ENCODE results near the gene CTTNBP2.

Gene CTTNBP2

DNA sequence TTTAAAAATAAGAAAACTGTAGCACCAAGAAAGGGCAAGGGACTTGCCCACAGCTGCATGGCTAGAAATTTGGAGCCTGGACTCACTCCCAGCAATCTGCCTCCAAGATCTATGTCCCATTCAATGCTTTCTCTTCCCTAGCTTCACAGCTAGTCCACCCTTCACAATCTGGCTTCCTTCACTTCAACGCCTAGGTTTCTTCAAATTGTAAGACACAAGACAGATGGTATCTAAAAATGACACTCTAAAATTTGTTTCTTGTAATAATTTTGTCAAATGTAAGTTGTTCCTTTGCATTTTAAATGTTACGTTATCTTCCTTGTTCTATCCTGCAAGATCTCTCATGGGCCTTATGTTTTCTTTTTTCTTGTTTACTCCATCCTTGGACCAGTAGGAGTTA lies 48.6 kb downstream of the CTTNBP2 start:
- no peak for DNase-seq

DNA sequence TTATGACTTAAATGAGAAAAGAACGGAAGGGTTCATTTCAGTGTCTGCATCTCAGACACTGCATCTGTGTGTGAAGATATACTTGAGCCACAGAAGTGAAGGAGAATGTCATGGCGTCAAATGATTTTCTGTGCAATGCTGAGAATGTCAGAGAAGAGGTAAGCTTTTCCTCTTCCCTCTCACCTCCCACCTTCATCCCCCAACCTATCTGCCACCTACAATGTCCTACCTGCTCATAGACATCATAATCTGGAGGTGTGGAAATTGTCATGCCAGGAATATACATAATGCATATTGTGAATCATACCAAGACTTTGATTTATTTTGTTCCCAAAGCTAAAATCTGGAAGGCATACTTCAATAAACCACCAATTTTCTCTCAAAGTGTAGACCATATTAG lies 53.7 kb downstream of the CTTNBP2 start:
- DNase-seq: no peak

DNA sequence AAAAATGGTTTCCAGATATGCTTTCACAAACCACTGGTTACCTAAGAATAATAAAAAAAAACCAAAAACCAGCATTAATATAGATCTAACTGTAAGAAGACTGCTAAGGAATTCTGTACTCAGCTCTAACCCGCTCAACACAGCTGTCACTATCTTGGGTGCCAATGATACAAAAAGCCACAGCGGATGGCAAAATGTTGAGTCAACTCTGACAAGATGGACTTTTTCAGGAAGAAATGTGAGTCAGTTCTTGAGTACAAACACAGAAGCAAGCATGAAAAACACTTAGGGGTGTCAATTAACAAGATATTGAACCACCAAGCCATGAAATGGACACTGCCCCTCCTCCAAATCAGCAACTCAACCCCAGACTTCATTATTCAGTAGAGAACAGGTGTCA lies 55.0 kb downstream of the CTTNBP2 start:
- no peak for DNase-seq

DNA sequence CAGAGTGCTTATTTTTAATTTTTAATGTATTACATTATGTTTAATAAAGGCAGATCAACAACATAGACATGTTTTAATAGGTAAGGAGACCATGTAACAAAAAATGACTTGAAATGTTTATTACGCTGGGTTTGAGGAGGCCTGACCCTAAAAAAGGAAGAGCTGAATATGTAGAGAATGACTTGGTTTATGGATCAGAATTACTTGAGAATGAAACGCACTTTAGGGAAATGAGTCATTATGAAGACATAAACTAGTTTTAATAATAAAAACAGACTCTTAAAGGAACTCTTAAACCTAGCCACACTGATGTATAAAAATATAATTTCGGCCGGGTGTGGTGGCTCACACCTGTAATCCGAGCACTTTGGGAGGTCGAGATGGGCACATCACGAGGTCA lies 56.5 kb downstream of the CTTNBP2 start:
- DNase-seq: no peak

DNA sequence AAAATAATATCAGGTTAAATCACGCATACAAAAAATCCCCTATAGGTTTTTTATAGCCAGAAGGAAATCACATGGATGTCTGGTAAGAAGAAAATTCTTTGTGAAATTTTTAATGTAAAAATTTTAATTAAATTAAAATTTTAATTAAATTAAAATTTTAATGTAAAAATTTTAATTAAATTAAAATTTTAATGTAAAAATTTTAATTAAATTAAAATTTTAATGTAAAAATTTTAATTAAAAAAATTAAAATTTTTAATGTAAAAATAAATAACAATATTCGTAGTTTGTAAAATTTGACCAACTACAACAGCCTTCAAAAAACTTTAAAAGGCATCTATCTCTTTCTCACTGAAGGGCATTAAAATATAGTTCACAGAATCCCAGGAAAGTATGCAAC lies 61.5 kb downstream of the CTTNBP2 start:
- no peak for DNase-seq

DNA sequence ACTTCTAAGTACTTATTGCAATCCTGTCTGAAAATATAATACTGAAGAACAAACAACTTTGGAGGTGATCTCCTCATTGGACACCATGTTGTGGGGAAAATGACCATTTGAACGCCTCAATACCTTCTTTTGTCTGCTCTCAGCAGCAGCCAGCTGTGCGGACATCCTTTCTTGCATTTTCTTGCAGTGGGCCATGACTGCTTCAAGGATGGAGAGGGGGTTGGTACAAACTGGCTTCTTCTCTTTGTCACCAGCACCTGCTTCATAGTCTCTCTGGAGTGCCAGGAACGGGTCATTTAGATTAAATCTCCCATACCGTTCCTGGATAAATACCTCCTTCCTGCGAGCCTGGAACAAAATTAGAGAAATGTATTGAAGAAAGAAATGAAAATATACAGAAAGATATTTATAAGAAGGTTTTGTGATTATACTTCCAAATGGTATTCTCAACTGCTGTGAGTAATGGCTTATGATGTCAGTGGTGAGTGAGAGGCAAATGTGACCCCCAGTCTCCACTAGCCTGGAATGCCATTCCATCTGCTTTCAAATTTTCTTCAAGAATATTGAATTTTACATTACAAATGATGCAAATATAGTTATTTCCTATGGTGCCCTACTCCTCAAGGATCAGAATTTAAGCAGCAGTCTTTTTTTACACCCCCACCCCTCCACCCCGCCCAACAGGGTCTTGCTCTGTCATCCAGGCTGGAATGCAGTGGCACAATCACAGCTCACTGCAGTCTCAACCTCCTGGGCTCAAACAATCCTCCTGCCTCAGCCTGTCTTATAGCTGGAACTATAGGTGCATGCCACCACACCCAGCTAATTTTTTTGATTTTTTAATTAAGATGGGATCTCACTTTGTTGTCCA lies 62.4 kb downstream of the CTTNBP2 start:
- DNase-seq: no peak

DNA sequence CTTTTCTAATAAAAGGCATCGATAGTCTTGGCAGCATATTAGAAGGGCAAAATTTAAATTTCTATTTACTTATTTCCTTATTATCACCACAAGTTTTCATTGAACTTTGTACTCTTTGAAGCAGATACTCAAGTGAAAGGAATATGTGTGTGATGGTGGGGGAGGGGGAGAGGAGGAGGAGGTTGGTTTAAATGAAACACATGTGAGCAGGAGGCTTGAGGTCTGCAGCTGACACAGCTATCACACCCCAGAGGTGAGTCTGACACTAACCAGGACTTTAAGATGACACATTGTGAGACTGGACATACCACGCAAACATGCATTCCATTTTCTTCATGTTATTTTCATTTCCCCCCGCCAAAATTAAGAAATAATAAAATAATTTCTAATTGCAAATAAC lies 63.3 kb downstream of the CTTNBP2 start:
- no peak for DNase-seq

DNA sequence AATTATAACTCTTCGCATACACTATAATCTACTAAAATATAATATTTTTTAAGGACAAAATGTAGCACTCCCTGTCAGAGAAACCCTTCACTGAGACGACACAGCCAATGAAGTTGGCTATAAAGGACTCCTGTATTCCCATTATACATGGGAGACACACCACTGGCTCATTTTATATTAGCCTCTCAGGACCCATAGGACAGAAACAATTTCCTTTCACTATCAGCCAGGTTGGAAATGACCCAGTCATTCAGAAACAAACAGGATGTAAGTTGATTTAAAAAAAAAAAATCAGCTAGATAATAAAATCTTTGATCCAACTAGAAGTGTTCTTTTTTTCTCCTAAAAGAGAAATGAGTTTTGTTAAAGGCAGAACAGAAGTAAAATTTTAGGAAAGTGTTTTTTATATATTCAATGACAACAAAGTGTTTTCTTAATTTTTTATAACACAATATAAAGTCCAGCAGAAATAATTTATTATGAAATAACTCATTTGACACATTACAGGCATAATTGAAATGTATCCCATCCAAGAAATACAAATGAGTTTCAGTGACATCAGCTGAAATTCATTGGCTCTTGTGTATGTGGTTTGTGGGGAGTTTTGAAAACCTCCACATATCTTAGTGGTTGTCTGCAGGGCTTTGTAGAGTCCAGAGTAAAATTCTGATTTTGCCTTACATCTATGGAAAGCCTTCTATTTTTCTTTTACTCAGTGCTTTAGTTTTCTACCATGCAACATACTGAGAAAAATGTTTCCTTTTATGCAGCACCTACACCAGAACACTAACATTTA lies 64.1 kb downstream of the CTTNBP2 start:
- no peak for DNase-seq

DNA sequence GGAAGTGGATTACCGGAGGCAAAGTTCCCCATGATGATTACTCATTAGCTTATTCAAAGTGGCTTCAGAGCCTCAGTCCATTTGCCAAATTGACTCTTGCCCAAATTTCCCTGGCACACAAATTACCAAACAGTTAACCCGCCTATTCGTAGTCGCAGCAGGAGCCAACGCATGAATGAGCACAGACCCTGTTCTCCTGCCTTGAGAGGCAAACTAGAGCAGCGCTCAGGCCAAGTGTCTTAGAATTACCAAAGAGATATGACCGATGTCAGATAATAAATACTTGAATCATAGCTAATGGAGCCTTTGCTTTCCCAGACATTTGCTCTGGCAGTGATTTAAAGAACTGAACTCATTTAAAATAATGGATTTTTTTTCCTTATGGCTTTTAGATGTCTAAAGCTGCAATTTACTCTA lies 64.9 kb downstream of the CTTNBP2 start:
- DNase-seq: no peak

DNA sequence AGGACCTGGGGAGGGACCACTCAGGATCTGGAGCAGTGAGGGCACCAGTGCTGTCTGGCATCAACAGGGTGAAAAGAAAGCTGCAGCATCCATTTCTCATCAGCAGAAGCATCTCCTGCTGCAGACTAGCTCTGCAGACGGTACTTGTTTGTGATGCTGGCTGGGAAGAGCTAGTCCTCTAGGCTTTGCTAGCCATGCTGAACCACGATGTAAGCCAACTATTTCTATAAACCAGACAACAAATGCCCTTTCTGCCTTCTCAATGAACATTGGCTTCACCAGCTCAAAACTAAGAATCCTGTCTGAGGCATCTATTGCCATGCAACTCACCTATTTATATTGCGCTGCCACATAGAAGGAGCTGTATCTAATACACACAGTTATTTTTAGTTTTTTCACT lies 65.6 kb downstream of the CTTNBP2 start:
- no peak for DNase-seq

DNA sequence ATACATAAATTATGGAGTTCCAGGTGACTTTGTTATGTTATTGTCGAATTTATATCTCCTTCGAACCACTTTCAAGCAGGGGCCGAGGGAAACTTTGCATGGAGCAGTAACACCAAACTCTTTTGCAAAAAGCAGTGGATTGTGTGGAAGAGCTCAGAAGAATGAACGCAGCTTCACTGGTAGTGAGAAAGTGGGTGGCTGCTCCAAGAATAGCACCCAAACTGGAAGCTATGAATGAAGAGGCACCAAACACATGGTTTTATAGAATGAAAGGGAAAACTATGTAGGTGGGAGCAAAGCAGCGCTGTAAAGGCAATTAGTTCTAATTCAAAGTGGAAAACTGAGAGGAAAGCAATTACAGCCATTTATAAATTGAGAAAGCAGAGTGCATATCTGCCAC lies 67.2 kb downstream of the CTTNBP2 start:
- DNase-seq: no peak

DNA sequence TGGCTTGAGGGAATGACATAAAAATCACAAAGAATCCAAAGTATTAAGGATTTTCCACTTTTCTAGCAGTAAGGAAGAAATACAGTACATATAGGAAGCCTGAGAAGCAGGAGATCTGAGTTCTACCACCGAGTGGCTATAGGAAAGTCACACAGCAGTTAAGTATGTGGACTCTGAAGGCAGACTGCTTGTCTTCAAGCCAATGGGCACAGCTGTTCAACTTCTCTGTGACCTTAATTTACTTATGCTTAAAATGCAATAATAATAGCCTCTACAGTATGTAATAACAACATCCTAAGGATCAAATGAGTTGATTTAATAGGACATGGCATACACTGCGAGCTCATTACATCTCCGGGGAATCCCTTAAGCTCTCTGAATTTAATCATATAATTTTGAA lies 68.0 kb downstream of the CTTNBP2 start:
- DNase-seq: no peak

DNA sequence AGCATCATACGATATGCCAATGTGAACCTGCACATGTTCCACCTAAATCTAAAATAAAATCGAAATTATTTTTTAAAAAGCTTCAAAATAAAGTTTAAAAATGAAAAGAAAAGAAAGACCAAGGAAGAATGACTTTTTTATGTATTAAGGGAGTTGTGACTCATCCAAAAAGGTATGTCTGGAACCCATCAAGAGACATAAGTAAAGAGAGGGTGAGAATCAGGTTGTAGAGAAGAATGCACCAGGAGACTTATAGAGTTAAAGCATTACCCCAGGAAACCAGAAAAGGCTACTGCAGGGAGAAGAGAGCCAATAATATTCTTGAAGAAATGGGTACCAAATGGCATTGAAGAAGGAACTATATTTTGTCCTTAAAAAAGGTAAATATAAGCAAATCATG lies 69.8 kb downstream of the CTTNBP2 start:
- DNase-seq: no peak

DNA sequence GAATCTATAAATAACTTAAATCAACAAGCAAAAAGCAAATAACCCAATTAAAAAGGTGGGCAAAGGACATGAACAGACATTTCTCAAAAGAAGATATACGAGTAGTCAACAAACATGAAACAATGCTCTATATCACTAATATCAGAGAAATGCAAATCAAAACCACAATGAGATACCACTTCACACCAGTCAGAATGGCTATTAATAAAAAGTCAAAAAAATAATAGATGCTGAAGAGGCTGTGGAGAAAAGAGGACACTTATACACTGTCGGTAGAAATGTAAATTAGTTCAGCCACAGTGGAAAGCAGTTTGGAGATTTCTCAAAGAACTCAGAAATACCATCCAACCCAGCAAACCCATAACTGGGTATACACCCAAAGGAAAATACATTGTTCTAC lies 70.6 kb downstream of the CTTNBP2 start:
- DNase-seq: no peak

DNA sequence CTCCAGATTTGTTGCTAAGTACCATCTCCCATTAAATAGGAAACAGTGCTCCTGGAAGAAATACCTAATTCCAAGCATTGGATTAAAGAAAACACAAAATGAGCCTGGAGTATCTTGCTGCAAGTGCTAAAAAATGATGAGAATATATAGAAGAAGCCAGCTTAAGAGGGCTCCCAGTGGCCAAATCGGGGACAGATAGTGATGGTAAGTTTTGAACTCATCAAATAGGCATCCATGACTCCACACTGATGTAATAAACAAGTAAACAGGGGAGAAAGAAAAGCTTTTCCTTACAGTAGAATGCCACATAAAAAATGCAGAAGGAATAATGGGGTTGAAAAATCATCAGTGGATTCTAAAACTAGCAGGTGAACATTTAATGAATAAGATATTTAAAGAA lies 72.4 kb downstream of the CTTNBP2 start:
- DNase-seq: no peak

DNA sequence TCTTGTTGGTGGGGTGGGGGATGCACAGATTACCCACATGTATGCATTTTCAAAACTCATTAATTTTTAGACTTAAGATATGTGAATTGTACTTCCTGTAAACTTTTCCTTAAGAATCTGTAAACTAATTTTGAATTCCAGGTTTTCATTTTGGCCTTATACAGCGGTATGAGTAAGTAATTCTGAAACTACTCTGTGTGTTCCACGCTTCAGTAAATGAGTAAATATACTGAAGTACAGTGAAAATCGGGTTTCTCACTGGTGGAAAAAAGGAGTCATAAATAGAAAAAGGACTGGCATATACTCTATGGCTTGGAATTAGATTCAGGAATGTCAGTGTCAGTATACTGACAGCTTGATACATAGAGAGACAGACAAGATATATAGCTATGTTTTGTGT lies 72.8 kb downstream of the CTTNBP2 start:
- DNase-seq: no peak

DNA sequence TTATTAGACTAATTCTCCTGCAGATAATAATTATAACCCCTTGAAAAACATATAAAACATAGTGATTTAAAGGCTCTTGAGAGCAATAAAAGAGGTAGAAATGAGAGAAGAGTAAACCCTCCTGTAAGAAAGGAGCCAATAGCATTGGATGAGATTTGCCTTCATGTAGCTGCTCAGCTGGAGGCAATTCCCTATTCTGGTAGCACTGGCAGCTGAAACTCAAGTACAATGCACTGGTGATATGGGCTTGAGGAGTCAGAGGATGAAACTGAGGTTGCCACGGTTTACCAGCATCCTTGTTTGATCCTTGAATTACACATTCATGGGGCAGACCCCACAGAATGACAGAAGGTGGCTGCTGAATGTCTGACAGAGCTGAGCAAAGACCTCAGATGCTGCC lies 76.4 kb downstream of the CTTNBP2 start:
- DNase-seq: no peak

DNA sequence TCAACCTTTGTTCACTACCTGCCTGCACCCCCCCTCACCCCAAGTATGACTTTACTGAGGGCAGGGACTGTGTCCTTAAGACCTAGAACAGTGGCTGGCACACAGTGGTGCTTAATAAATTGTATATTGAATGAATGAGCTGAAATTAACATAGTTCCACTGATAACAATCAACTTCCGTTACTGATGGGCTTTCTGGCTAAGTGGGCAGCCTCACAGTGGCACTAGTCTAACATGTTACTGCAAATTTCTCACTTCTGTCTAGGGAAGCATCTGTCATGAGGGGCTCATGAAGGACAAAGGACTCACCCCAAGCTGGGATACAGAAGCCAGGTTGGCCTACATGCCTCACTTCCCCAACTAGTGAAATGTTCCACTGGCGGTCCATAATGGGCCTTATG lies 79.3 kb downstream of the CTTNBP2 start:
- no peak for DNase-seq

DNA sequence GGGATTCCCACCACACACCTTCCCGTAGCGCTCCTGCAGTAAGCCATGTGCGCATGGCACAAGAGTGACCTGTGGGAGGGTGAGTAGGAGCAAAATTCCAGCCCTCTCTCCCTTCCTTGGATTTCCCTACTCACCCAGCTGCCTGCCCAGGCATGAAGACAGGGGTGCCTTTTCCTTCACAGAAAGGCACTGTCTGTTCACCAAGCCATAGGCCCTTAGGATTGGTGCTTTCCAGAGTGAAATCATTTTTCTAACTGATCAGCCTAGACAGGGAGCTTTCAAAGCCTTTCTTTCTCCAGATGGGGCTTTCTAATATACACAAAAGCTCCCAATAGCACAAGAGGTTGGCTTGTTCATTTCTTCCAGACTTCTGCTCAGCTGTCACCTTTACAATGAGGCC lies 79.7 kb downstream of the CTTNBP2 start:
- no peak for DNase-seq

DNA sequence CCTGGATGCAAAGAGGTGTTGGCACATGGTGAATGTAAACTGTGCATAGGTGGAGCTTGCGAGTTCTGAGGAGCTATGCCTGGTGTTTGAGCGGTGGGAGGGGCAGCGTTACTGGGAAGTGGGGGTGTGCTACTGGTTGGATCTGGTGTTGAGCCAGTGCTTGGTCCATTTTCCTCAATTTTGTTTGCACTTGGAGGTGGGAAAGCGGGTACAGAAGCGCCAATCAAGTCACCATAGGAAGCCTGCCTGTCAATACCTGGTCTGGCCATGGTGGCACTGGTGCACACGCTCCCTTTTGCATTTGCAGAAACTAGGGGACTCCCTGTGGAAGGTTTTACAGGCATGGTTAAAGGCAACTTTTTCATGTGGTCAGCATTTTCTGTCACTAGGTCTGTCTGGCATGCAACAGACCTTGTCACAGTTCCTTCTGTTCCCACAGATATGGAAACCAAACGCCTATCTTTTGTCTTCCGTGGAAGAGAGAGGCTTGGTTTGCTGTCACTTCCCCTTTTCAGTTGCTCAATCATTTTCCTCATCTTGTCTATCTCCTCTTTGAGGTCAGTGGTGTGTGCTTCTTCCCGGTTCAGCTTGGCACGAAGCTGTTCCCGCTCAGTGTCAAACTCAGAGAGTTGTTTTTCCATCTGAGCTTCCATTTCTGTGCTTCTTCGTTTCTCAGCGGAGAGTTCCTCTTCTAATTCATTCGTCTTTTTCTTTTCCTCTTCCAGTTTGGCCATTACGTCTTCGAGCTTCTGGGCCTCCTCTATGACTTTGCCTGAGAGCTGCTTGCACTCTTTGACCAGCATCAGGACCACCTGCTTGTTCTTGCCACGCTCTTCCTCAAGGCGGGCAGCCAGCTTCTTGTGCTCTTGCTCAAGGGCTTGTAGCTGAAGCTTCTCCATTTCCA lies 81.1 kb downstream of the CTTNBP2 start:
- DNase-seq: no peak

DNA sequence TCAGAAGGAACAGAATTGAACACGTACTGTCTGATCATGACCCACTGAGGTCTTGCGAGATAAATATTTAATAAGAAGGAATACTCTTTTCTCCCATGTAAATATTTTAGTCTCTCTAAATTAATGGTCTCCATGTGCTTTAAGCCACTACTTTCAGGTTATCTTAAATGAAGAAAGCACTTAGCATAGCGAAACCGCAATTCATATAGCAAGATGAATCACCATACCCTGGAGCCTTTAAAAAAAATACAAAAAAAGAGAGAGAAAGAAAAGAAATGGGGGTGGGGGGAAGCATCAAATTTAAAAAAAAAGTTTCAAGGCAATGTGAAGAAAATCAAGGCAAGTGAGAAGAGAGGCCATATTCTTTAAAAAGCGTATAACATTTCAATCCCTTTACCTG lies 82.5 kb downstream of the CTTNBP2 start:
- DNase-seq: no peak

DNA sequence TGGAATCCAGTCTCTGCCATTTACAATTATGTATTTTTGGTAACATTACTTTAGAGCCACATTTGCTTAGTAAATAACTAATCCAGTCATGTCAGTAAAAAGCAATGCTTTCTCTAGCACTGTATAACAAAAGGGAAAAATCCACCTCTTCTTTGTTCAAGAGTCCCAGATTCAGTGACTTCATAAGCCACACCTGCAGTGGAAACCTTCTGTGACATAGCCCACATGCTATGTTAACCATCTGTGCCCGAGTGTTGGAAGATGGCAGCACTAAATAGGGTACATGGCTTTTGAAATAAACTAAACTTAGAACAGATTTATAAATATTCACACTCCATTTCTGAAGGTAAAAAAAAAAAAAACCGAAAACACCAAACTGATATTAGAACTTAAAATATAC lies 83.0 kb downstream of the CTTNBP2 start:
- no peak for DNase-seq

DNA sequence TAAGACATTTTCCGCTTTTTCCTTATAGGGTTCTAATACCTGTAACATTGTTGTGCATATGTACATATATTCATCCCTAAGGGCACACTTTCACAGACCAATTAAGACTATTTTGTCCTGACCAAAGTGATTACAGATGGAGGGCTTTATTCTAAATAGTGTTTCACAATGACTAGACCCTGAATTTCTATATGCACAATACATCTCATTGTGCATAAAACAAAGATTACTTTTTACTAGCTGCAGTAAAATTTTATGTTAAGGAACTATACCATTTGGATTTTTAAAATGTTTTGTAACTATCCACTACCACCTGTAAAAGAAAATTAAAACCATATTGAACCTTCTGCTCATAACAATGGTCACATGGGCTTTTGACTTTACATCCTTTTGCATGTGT lies 87.8 kb downstream of the CTTNBP2 start:
- DNase-seq: no peak
